H9 (cell line): Measurements from ENCODE around the gene ADAM33. TPM values are rescaled to one million over a fixed set of nuclear protein-coding genes. Genes with fewer than 3 reads are reported as not detected.

ENCODE experiments used
- DNase-seq: peaks from one replicate; pipeline ENCODE4 v3.0.0-alpha.2; 2017
- H2AFZ ChIP-seq: one replicate; pipeline ENCODE4 v1.6.1; 2013; ENCODE audit warnings: mild to moderate bottlenecking, low read length, control low read depth, moderate library complexity
- H2AK5ac ChIP-seq: 2 replicates; pipeline ENCODE4 v1.6.1; 2013; ENCODE audit warnings: low read length, control low read depth, mixed read lengths; ENCODE audit not compliant: insufficient read length
- H2BK120ac ChIP-seq: one replicate; pipeline ENCODE4 v1.6.1; 2013; ENCODE audit warnings: low read depth, mild to moderate bottlenecking, low read length, control low read depth, inconsistent platforms; ENCODE audit not compliant: poor library complexity, severe bottlenecking
- H2BK12ac ChIP-seq: 2 replicates; pipeline ENCODE4 v1.6.1; 2013; ENCODE audit warnings: low read length, control low read depth, mixed read lengths, low read depth; ENCODE audit not compliant: insufficient read length
- H2BK15ac ChIP-seq: 2 replicates; pipeline ENCODE4 v1.6.1; 2013; ENCODE audit warnings: low read depth, low read length, control low read depth
- H2BK20ac ChIP-seq: one replicate; pipeline ENCODE4 v1.6.1; 2013; ENCODE audit warnings: low read depth, mild to moderate bottlenecking, low read length, control low read depth, inconsistent platforms; ENCODE audit not compliant: poor library complexity, severe bottlenecking
- H2BK5ac ChIP-seq: 2 replicates; pipeline ENCODE4 v1.6.1; 2013; ENCODE audit warnings: low read length, control low read depth, mixed read lengths; ENCODE audit not compliant: insufficient read length
- H3K14ac ChIP-seq: 2 replicates; pipeline ENCODE4 v1.6.1; 2013; ENCODE audit warnings: low read length, control low read depth; ENCODE audit not compliant: insufficient read depth
- H3K18ac ChIP-seq: 2 replicates; pipeline ENCODE4 v1.6.1; 2013; ENCODE audit warnings: low read depth, mild to moderate bottlenecking, mixed read lengths, low read length, control low read depth; ENCODE audit not compliant: insufficient read length
- H3K23ac ChIP-seq: 2 replicates; pipeline ENCODE4 v1.6.1; 2013; ENCODE audit warnings: low read length, control low read depth, mixed read lengths, low read depth; ENCODE audit not compliant: insufficient read length
- H3K23me2 ChIP-seq: 2 replicates; pipeline ENCODE4 v1.6.1; 2013; ENCODE audit warnings: low read depth, mild to moderate bottlenecking, mixed read lengths, low read length, control low read depth; ENCODE audit not compliant: insufficient read length, poor library complexity, severe bottlenecking
- H3K27ac ChIP-seq: 2 replicates; pipeline ENCODE4 v1.5.1; 2013; ENCODE audit warnings: low read length, control low read depth, mixed read lengths, low read depth; ENCODE audit not compliant: insufficient read length
- H3K27me3 ChIP-seq: 2 replicates; pipeline ENCODE4 v1.6.1; 2013; ENCODE audit warnings: low read length, control low read depth, inconsistent platforms; ENCODE audit not compliant: insufficient read depth
- H3K4ac ChIP-seq: 2 replicates; pipeline ENCODE4 v1.6.1; 2013; ENCODE audit warnings: low read depth, mild to moderate bottlenecking, control low read depth, inconsistent platforms, low read length, moderate library complexity
- H3K4me1 ChIP-seq: 2 replicates; pipeline ENCODE4 v1.6.1; 2013; ENCODE audit warnings: low read length, control low read depth, inconsistent platforms; ENCODE audit not compliant: insufficient read depth
- H3K4me2 ChIP-seq: 2 replicates; pipeline ENCODE4 v1.6.1; 2013; ENCODE audit warnings: low read length, control low read depth, mixed read lengths; ENCODE audit not compliant: insufficient read length, insufficient read depth
- H3K56ac ChIP-seq: 2 replicates; pipeline ENCODE4 v1.6.1; 2013; ENCODE audit warnings: low read depth, mild to moderate bottlenecking, mixed read lengths, low read length, control low read depth; ENCODE audit not compliant: insufficient read length
- H3K79me1 ChIP-seq: 2 replicates; pipeline ENCODE4 v1.6.1; 2013; ENCODE audit warnings: low read depth, mild to moderate bottlenecking, moderate library complexity, low read length, control low read depth, inconsistent platforms; ENCODE audit not compliant: insufficient read depth, poor library complexity, severe bottlenecking
- H3K79me2 ChIP-seq: 2 replicates; pipeline ENCODE4 v1.6.1; 2013; ENCODE audit warnings: low read length, control low read depth, inconsistent platforms; ENCODE audit not compliant: insufficient read depth
- H3K9ac ChIP-seq: 2 replicates; pipeline ENCODE4 v1.6.1; 2013; ENCODE audit warnings: low read length, control low read depth, mixed read lengths; ENCODE audit not compliant: insufficient read length; ENCODE audit errors: extremely low read depth
- H3K9me3 ChIP-seq: one replicate; pipeline ENCODE4 v1.6.1; 2013; ENCODE audit warnings: low read depth, low read length, inconsistent platforms; ENCODE audit not compliant: control insufficient read depth
- H3T11ph ChIP-seq: one replicate; pipeline ENCODE4 v1.6.1; 2013; ENCODE audit warnings: mild to moderate bottlenecking, low read length, control low read depth, inconsistent platforms
- H4K20me1 ChIP-seq: one replicate; pipeline ENCODE4 v1.6.1; 2013; ENCODE audit not compliant: control insufficient read depth, insufficient read length, insufficient read depth
- H4K5ac ChIP-seq: 2 replicates; pipeline ENCODE4 v1.6.1; 2013; ENCODE audit warnings: low read depth, mild to moderate bottlenecking, mixed read lengths, low read length, control low read depth; ENCODE audit not compliant: insufficient read length
- H4K8ac ChIP-seq: replicated peaks from 2 replicates; pipeline ENCODE4 v1.6.1; 2013; ENCODE audit warnings: low read length, control low read depth, mixed read lengths, low read depth; ENCODE audit not compliant: insufficient read length
- H4K91ac ChIP-seq: 2 replicates; pipeline ENCODE4 v1.6.1; 2013; ENCODE audit warnings: low read depth, mild to moderate bottlenecking, moderate library complexity, mixed read lengths, low read length, control low read depth; ENCODE audit not compliant: insufficient read length
- H3K27ac Mint-ChIP-seq, 3 experiments: 2 replicates in 2 of 3; 3 replicates in 1 of 3; pipeline ENCODE4 v1.8.0; 2020 to 2021; ENCODE audit warnings: mixed read lengths in 3 of 3, mild to moderate bottlenecking in 1 of 3, moderate library complexity in 1 of 3
- H3K27me3 Mint-ChIP-seq: 2 replicates; pipeline ENCODE4 v1.8.0; 2021; ENCODE audit warnings: low read depth, mild to moderate bottlenecking, moderate library complexity, mixed read lengths
- H3K36me3 Mint-ChIP-seq, 3 experiments: 2 replicates in 2 of 3; 3 replicates in 1 of 3; pipeline ENCODE4 v1.8.0; 2020 to 2021; ENCODE audit warnings: low read depth in 3 of 3, mixed read lengths in 3 of 3; ENCODE audit not compliant: insufficient read depth in 1 of 3
- H3K4me1 Mint-ChIP-seq, 2 experiments: 2 replicates each; pipeline ENCODE4 v1.8.0; 2020; ENCODE audit warnings: mixed read lengths in 2 of 2
- H3K4me3 Mint-ChIP-seq, 2 experiments: 2 replicates in 1 of 2; 3 replicates in 1 of 2; pipeline ENCODE4 v1.8.0; 2020 to 2021; ENCODE audit warnings: mild to moderate bottlenecking in 2 of 2, mixed read lengths in 2 of 2, moderate library complexity in 1 of 2
- H3K9me3 Mint-ChIP-seq, 2 experiments: 2 replicates in 1 of 2; 3 replicates in 1 of 2; pipeline ENCODE4 v1.8.0; 2020; ENCODE audit warnings: mild to moderate bottlenecking in 2 of 2, mixed read lengths in 2 of 2, moderate library complexity in 1 of 2
- WGBS: extraction: QIAGEN DNeasy Blood & Tissue Kit; methylation state at CpG from one replicate; pipeline ENCODE4 v1.1.7; 2013; ENCODE audit warnings: missing lambda C conversion rate, low lambda C conversion rate, mixed read lengths; ENCODE audit not compliant: insufficient read length; ENCODE audit errors: extremely low coverage; 5-methylcytosine and 5-hydroxymethylcytosine counted together
- total RNA-seq: library from RNA; stranded (reverse); gene quantifications from 2 replicates; pipeline ENCODE4 v1.2.1, GENCODE V29; 2021
- TF ChIP-seq, protein P1 (sequence below): fragments of 200-600 bp; sonication (generic); conservative IDR thresholded peaks from 3 replicates; pipeline ENCODE4 v1.8.0; 2021; ENCODE audit warnings: antibody characterized with exemption, mild to moderate bottlenecking

Gene ADAM33
- total RNA-seq, 1 experiment from 2014 or later, result 4.0 TPM

DNA sequence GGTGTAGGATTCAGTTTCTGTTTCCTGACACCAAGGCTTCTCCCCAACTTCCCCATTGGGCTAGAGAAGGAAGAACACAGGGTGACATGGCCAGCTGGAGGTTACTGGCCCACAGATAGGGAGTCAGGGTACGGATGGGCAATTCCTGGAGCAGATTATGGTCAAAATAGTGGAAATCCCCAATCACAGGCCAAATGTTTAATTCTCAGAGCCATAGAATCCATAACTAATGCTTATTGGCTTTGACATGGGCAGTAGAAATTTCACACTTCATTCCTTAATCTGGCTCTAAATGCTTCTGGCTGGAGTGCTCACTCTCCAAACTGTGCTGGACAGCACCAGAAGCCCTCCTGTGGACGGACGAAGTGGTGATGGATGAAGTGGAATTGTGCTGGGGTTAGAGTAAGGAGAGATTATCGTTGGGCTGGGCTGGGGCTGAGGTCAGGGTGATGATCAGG lies 29.7 kb upstream of the ADAM33 start:
- Histone ChIP-seq H2BK15ac (no peak overlapping the region), H3K79me1 (no peaks in the 10 kb centered on the region), H3K79me2 (no peaks in the 10 kb centered on the region), H3K27me3 (no peaks in the 10 kb centered on the region; the same call in 1 of the 2 replicates), H2BK5ac (no peak overlapping the region), H4K20me1 (no peaks in the 10 kb centered on the region), H4K5ac (no peak overlapping the region), H4K8ac (no peak overlapping the region), H2AK5ac (no peak overlapping the region), H2BK120ac (no peak overlapping the region), H3K4ac (no peak overlapping the region), H3K27ac (no peak overlapping the region), H3K18ac (no peak overlapping the region), H2AFZ (no peak overlapping the region), H2BK20ac (no peak overlapping the region), H3K9me3 (no peaks in the 10 kb centered on the region), H2BK12ac (no peak overlapping the region), H4K91ac (no peak overlapping the region), H3K4me2 (no peak overlapping the region), H3K56ac (no peak overlapping the region), H3K14ac (no peak overlapping the region), H3T11ph (no peak overlapping the region), H3K23ac (no peak overlapping the region), H3K4me1 (no peaks in the 10 kb centered on the region), H3K9ac (no peak overlapping the region), H3K23me2 (no peaks in the 10 kb centered on the region)
- Mint-ChIP-seq H3K4me1 (no peaks in the 10 kb centered on the region), H3K9me3 (no peaks in the 10 kb centered on the region), H3K27ac (no peak overlapping the region), H3K36me3 (no peaks in the 10 kb centered on the region), H3K27me3 (peaks cover under 1% of the 10 kb centered on the region), H3K4me3 (no peak overlapping the region; a peak in 1 of 5 replicates)
- no peak for DNase-seq
- WGBS, result no CpG with 5 or more reads among the region's 4 CpGs
- TF ChIP-seq, protein P1, sequence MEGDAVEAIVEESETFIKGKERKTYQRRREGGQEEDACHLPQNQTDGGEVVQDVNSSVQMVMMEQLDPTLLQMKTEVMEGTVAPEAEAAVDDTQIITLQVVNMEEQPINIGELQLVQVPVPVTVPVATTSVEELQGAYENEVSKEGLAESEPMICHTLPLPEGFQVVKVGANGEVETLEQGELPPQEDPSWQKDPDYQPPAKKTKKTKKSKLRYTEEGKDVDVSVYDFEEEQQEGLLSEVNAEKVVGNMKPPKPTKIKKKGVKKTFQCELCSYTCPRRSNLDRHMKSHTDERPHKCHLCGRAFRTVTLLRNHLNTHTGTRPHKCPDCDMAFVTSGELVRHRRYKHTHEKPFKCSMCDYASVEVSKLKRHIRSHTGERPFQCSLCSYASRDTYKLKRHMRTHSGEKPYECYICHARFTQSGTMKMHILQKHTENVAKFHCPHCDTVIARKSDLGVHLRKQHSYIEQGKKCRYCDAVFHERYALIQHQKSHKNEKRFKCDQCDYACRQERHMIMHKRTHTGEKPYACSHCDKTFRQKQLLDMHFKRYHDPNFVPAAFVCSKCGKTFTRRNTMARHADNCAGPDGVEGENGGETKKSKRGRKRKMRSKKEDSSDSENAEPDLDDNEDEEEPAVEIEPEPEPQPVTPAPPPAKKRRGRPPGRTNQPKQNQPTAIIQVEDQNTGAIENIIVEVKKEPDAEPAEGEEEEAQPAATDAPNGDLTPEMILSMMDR, result no peak
